GM13976 (cell line): ENCODE measurements around the gene E2F7.

Source experiments
- DNase-seq: peaks from one replicate; pipeline ENCODE4 v3.0.0; 2012; ENCODE audit warnings: low spot score
- CTCF ChIP-seq: IDR thresholded peaks from 2 replicates; pipeline ENCODE4 v1.5.1; 2012; ENCODE audit warnings: borderline replicate concordance, mild to moderate bottlenecking; ENCODE audit not compliant: insufficient read depth; ENCODE audit errors: extremely low read depth, missing control alignments, control extremely low read depth
- in situ Hi-C: fragments of 300-500 bp; cut with MboI; formaldehyde crosslinking; loops from one replicate; pipeline ENCODE4 v1.12.0; 2022; ENCODE audit warnings: low sequenced_read_pairs, mixed read lengths, inconsistent platforms; ENCODE audit not compliant: unreplicated experiment

The E2F7 gene

GRCh38 chr12:77045183-77045582, 20.2 kb downstream of the E2F7 start:
- in situ Hi-C loops: loop anchor here (25.0 kb wide), 2 partner anchors 292 to 642 kb away; no protein-coding TSS in a partner anchor
- no peak for DNase-seq
- no peak for TF ChIP-seq CTCF

GRCh38 chr12:77044721-77045120, 20.6 kb downstream of the E2F7 start:
- DNase-seq: no peak
- in situ Hi-C loops: loop anchor here (25.0 kb wide), 2 partner anchors 293 to 643 kb away; no protein-coding TSS in a partner anchor
- TF ChIP-seq CTCF: no peak

GRCh38 chr12:77042833-77043232, 22.5 kb downstream of the E2F7 start:
- no peak for TF ChIP-seq CTCF
- in situ Hi-C loops: loop anchor here (25.0 kb wide), 2 partner anchors 294 to 644 kb away; no protein-coding TSS in a partner anchor
- DNase-seq: no peak

- no peak for TF ChIP-seq CTCF
- DNase-seq: no peak
- in situ Hi-C loops: loop anchor here (25.0 kb wide), 2 partner anchors 297 to 647 kb away; no protein-coding TSS in a partner anchor
Measured at GRCh38 chr12:77040231-77040630, 25.1 kb downstream of the E2F7 start.

- DNase-seq: no peak
- TF ChIP-seq CTCF: no peak
- in situ Hi-C loops: loop anchor here (25.0 kb wide), 2 partner anchors 302 to 652 kb away; no protein-coding TSS in a partner anchor
Measured at GRCh38 chr12:77035226-77035625, 30.1 kb downstream of the E2F7 start.

GRCh38 chr12:77033658-77034536, 31.5 kb downstream of the E2F7 start:
- DNase-seq: no peak
- in situ Hi-C loops: loop anchor here (25.0 kb wide), 2 partner anchors 303 to 653 kb away; no protein-coding TSS in a partner anchor
- TF ChIP-seq CTCF: no peak
